Measurements from ENCODE around the gene HTRA1.

HTRA1 gene

DNA sequence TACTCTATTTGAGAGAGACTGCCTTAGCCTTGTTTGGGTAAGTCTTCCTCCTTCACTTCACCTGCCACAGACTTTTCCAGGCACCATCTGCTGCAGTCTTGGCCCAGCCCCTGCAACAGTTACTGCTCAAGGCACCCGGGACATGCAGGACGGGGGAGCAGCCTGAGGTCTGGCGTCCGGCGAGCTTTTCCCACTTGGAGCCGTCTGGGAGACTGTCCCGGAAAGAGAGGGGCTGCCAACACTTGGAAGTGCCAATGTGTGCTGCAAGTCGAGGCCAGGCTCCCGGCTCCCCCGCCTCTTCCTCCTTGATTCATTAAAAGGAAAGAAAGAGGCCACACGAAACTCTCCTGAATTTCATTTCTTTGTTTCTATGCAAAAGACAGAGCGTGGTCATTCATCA lies 13.7 kb downstream of the HTRA1 start:
- no peak for DNase-seq

DNA sequence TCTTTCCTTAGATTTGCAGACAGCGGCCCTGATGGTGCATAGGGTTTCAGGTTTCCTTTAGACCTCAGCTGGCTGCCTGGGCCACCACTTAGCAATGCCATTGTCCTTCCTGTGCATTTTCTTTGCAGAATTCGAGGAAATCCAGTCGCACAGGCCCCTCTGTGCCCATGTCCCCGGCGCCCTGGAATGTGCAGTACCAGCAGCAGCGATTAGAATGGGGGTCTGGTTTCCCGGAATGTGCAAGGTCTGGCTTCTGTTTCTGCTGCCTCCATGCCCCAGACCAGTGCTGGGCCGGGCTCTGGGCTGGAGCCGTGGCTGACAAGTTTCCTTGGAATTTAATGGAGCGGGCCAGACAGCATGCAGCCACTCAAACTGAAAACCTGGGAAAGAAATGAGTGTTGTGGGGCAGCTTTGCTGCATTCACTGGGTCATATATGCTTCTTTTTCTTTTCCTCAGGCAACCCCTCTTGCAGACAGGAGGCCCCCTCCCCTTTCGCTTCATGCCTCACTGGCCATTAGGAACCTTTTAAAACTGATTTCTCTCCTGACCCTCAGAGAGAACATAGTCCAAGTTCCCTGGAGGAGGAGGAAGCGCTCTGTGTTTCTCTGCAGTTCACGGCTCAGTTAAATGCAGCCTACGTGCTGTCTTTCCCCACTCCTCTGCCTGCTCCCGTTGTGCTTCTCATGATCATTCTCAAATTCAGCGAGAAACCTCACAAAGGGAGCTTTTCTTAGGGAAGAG lies 14.4 kb downstream of the HTRA1 start:
- no peak for DNase-seq

DNA sequence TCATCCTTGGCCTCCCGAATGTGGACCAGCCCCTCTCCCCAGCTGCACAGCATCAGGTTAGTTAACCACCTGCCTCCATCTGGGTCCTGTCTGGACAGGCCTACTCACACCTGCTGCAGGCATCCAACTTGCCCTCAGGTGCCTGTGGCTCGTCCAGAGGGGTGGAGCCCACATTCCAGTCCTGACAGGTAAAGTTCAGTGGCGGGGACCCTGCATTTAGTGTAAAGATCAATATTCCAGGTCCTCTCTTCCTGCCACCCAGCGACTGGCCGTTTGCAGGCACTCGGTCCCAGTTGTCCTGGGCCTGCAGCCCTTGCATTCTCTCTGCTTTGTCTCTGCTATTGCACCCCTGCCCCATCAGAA lies 15.0 kb downstream of the HTRA1 start:
- no peak for DNase-seq

- DNase-seq = no peak
Observed at GRCh38 chr10:122477436-122477835, 16.1 kb downstream of the HTRA1 start.

DNA sequence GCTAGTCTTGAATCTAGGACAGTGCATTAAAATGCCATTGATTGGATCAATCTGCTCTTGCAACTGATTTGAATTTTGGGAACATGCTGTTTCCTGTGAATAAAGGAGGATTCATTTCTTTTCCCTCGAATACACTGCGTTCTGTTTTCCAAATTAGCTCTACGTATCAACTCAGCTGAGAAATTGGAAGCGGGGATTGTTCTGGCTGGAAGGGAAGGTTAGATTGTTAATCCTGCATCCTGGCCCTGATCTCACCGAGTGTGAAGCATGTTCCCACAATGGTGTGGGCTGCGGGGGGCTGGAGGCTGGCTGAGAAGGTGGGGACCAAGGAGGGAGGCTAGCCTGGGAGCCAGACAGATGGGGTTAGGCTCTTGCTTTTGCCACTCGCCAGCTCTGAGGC lies 17.6 kb downstream of the HTRA1 start:
- no peak for DNase-seq

DNA sequence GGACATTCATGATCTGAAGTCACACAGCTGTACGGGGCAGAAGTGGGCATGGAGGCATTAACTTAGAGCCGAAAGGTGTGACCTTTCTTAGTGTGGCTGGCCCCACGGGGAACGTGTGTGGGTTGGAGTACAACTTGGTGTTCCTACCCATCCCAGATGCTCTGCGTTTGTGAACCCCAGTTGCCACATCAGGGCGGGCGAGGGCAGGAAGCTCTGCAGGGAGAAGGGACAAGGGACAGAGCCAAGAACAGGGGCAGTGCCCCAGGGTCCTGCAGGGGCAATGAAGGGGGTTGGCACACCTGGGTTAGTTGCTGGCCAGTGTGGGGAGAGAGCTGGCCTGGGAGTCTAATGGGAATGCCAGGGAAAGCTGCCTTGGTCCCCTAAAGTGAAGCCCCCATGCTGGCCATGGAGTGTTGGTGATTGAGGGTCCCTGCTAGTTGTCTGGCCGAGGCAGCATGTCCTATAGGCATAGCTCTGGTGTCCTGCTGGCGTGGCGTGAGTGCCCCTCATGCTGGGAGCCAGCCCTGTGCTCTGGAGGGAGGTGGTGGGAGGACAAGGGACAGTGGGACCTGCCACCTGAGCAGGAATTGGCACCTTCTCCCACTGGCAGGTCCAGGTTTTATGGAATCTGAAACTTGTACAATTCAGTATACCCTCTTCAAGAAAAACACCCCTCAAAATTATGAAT lies 18.9 kb downstream of the HTRA1 start:
- DNase-seq = no peak

DNA sequence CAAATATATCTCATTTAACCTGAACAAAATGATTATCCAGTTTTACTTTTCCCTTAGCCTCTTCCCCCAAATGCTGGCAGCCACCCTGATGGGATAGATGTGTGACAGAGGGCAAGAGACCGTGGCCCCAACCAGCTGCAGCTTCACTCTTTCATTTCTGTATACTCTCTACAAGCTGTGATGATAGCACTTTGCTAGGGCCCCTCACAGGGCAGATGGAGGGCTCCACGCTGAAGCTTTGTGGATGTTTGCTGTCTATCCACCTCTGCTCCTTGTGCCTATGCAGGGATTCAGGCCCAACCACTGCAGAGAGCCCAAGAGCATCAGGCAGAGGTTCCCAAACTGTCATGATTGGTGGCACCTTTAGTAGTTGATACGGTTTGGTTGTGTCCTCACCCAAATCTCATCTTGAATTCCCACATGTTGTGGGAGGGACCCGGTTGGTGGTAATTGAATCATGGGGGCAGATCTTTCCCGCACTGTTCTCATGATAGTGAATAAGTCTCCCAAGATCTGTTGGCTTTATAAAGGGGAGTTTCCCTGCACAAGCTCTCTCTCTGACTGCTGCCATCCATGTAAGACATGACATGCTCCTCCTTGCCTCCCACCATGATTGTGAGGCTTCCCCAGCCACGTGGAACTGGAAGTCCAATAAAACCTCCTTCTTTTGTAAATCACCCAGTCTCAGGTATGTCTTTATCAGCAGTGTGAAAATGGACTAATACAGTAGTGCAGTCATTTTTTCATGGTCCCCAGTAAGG lies 20.1 kb downstream of the HTRA1 start:
- DNase-seq = no peak

GRCh38 chr10:122484276-122485060 lies 23.1 kb downstream of the HTRA1 start:
- no peak for DNase-seq

- DNase-seq = no peak
Observed at GRCh38 chr10:122485670-122486069, 24.3 kb downstream of the HTRA1 start.

DNA sequence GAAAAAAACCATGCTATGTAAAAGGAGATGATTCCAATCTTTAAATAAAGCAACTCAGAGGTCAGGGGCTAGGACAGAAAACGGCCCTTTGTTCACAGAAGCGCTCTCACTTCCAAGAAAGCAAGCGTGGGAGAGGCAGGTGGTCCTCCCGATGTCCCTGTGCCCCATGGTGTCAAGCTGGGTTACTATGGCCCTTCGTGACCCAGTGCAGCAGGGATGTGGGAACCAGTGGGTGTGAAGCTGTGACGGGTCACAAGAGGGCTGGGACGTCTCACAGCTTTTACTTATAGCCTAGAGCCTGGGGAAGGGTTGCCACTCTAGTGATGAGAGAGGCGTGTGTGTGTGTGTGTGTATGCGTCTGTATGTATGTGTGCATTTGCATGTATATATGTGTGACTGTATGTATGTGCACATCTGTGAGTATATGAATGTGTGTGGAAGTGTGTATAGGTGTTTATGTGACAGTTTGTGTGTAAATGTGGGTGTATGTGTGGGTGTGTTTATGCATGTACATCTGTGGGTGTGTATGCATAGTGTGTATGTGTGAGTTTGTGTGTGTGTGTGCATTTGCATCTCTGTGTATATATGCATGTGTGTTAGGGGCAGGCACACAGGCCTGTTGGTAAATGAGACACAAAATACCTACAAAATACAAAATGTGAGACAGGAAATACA lies 25.2 kb downstream of the HTRA1 start:
- DNase-seq = no peak

DNA sequence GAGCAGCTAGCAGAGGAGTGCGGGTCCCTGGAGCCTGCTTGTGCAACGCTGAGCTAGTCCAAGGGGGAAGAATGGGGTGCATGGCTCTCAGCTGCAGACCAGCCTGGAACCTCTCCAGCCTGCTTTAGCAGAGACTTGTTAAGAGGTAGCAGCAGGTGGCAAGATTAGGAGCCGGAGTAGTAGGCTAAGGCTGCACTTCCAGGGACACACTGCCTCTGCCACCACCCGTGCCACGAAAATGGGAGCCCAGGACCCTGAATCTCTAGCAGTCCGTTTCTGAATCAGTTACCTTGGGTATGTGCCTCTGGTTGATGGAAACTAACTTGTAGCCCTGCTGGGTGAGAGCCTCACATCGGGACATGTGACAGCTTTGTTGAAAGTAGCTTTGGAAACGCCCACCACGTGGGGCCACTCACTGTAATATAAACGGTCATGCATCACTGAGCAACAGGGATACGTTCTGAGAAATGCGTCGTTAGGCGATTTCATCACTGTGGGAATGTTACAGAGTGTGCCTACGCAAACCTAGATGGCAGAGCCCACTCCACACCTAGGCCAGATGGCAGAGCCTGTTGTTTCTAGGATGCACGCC lies 25.9 kb downstream of the HTRA1 start:
- no peak for DNase-seq

DNA sequence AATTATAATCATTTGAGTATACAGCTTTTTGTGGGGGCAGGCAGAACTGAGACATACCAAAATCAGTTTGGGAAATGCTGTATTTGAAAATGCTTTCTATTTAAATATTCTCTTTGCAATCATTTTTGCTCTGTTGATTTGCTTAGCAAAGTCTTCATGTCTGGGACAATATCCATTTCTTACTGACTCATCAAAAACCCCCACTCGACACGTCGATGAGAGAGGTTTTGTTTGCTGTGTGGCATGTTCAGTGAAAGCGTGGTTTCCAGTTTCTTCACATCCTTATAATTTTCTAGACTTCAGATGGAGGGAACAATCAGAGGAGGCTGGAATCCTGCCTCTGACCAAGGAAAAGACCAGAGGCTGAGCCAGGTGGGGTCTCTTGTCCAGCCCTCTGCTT lies 28.9 kb downstream of the HTRA1 start:
- no peak for DNase-seq

- peak; percentile 39 for DNase-seq
Observed at GRCh38 chr10:122490786-122491680, 29.7 kb downstream of the HTRA1 start.

DNA sequence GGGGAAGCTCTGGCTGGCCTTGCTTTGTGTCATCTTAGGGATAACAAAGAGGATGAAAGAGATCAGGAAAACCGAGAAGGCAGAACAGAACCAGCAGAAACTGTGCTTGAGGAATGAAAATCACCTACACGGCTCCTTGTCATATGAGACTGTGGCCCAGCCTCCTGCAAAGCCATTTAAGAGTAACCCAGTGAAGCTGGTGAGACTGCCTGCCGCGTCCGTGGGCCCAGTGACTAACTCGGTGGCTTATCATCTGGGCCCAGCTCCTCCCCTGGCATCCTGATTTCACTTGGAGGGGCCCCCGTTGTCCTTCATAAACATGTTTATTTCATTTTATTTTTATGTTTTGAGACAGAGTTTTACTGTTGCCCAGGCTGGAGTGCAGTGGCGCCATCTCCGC lies 30.7 kb downstream of the HTRA1 start:
- DNase-seq = no peak

DNA sequence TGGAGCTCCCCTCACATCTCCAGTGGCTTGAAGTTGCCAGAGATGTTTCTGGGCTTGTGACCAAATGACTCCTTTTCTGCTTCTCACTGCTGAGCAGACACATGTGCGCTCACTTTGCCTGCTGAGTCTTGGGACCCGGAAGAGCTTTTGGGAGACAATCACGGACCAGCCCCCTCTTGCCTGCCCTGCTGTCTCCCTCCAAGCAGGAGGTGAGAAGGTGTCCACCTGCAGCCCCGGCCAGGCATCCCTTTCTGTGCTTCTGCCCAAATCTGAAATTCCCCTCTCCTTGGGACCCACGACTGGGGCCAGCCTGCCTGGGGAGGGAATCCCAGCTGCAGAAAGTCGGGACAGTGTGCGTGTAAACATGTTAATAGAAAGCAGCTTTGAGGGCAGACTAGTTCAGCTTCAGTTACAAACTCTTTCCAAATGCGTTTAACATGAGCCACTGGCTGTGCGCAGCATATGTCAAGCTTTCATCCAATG lies 31.7 kb downstream of the HTRA1 start:
- no peak for DNase-seq

- DNase-seq = no peak
Observed at GRCh38 chr10:122493761-122494160, 32.4 kb downstream of the HTRA1 start.

DNA sequence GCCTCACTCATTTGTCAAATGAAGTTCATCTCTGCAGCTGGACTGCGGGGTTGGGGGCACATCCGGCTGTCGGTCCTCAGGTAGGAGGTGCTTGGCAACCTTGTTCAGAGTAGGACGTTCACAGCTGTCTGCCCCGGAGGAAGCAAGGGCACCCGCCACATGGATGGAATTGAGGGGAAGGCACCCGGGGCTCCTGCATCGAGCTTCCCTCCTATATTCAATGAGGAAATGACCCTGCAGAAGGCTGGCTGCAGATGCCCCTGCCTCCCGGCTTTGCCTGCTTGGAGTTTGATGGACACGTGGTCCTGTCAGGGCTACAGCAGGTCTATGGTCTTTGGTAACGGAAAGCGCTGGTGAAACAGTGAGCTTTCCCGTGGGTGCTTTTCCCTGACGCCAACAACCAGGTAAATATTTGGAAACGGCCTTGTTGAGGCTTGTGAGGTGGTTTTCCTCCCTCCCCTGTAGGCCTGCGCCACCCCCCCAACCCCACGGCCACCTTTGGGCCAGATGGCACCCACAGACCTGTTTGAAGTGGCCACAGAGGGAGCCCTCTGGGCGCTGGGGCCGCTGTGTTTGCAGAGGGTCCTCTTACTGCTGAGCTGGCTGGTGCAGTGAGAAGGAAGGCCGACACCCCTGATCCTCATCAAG lies 32.9 kb downstream of the HTRA1 start:
- no peak for DNase-seq

- DNase-seq = no peak
Observed at GRCh38 chr10:122494833-122495232, 33.5 kb downstream of the HTRA1 start.

DNA sequence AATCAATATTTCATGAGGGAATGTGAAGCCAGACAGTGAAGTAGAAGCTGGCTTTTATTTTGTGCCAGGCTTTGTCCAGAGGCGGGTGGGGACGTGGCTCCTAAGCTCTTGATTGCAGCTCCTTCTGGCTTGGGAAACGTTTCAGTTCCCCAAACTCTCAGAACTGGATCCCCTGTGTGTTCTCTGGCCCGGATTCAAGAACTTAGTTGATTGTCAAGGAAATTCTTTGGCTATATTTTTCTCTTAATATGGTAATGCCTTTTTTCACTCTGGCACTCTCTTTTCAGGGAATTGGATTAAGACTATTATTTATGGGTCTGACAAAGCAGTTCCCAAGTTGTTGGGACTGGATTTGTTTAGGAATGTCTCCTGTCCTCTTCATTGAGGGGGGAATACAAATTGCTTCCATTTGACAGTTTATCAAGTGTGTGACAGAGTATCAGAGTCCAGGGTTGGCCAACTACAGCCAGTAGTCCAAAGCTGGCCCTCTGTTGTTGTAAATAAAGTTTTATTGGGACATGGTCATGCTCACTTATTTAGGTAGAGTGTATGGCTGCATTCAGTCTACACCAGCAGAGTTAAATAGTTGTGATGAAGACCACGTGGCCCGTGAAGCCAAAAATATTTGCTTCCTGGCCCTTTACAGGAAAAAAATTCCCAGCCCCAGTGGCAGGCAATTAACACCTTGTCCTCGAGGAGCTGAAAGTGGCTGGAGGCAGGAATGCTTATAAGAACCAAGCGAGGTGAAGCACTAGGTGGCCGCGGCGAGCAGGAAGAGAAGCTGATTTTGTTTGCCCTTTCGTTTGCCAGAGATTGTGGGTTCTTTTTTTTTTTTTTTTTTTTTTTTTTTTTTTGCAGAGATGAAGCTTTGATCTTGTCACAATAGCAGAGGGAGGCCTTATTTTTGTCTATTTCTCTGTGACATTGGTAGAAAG lies 34.3 kb downstream of the HTRA1 start:
- DNase-seq = no peak

All from kidney glomerular epithelial cell (primary cell).